ENCODE measurements around the gene AARS2. TPM values are rescaled to one million over a fixed set of nuclear protein-coding genes. Genes with fewer than 3 reads are reported as not detected.

AARS2 gene
- total and polyA plus RNA-seq, 2 of the 8 experiments (the other 6 are each of a cell fraction or from before 2014, with no cell fraction given): 8.6 to 20.4 TPM

GRCh38 chr6:44321210-44321609, 8.1 kb upstream of the AARS2 start:
- no peak overlapping the region for H2AK5ac ChIP-seq (ENCODE audit: low read depth, low read length)
- 83% methylated on average over 3 of the region's 3 CpGs; no CpG with 5 or more reads in 1 of the 2 experiments for WGBS, 2 experiments (ENCODE audit: extremely low coverage in 1 of 2, insufficient coverage in 1 of 2, insufficient read length in 1 of 2, insufficient replicate concordance in 2 of 2, low coverage in 1 of 2, low lambda C conversion rate in 2 of 2, missing lambda C conversion rate in 1 of 2)
- no peak overlapping the region for H4K5ac ChIP-seq (ENCODE audit: insufficient read length, low read depth, low read length)
- H3K4me2 ChIP-seq (ENCODE audit: insufficient read depth in 1 of 2, low read depth in 2 of 2, low read length in 2 of 2): no peak overlapping the region
- H3K23ac ChIP-seq (ENCODE audit: insufficient read length): no peak overlapping the region
- no peaks in the 10 kb centered on the region for H3K79me2 ChIP-seq (ENCODE audit: control insufficient read depth in 1 of 2, insufficient read depth in 2 of 2, low read length in 2 of 2)
- no peak overlapping the region for H3K27ac ChIP-seq (ENCODE audit: low read depth, low read length)
- H4K91ac ChIP-seq (replicated peaks; ENCODE audit: insufficient read length, low read length): no peak overlapping the region
- no peak for FAIRE-seq
- ChIA-PET CTCF (ENCODE audit: partially characterized antibody) (interaction anchor here (1.2 to 2.2 kb wide), 4 partner anchors 11 to 53 kb away, joined by 5 to 8 read pairs (median 6); no protein-coding TSS in a partner anchor), POLR2A (ENCODE audit: partially characterized antibody) (interaction anchor here (1.0 to 2.0 kb wide), 7 partner anchors 8 to 61 kb away, joined by 3 to 8 read pairs (median 4); partner anchors contain the start of gene AARS2)
- no peak overlapping the region for H2BK5ac ChIP-seq (ENCODE audit: low read depth, low read length)
- H3K9me3 ChIP-seq (ENCODE audit: insufficient read depth in 2 of 2, low read depth in 1 of 2, low read length in 1 of 2): no peaks in the 10 kb centered on the region
- no peaks in the 10 kb centered on the region for H3K79me1 ChIP-seq (ENCODE audit: low read depth, low read length)
- no peak overlapping the region for H3K56ac ChIP-seq (replicated peaks; ENCODE audit: insufficient read length, low read depth, low read length)
- H2BK20ac ChIP-seq (ENCODE audit: low read length): no peak overlapping the region
- H3K36me3 ChIP-seq (ENCODE audit: control insufficient read depth in 2 of 4, insufficient read depth in 4 of 4, low read length in 3 of 4): no peaks in the 10 kb centered on the region
- no peak overlapping the region for H3K4me3 ChIP-seq (ENCODE audit: extremely low read depth in 1 of 4, insufficient read depth in 2 of 4, low read depth in 3 of 4, low read length in 4 of 4)
- H3K4ac ChIP-seq (replicated peaks; ENCODE audit: insufficient read length, low read depth, low read length): no peak overlapping the region
- H4K8ac ChIP-seq (ENCODE audit: extremely low read depth, insufficient read depth, low read length): no peak overlapping the region
- peaks cover 0 to 2% (median 0%) of the 10 kb centered on the region in 4 experiments; a peak in 1 of 7 replicates for H3K27me3 ChIP-seq (replicated peaks in 1 of 4; ENCODE audit: control insufficient read depth in 3 of 4, extremely low read depth in 1 of 4, insufficient read depth in 3 of 4, low read length in 3 of 4)
- H4K20me1 ChIP-seq (replicated peaks in 1 of 2; ENCODE audit: control insufficient read depth in 1 of 2, insufficient read depth in 2 of 2, low read length in 2 of 2): no peaks in the 10 kb centered on the region
- H2AFZ ChIP-seq (ENCODE audit: low read length): no peak overlapping the region
- DNase-seq (ENCODE audit: low read depth in 1 of 2, low spot score in 2 of 2): no peak
- H3K9ac ChIP-seq (replicated peaks in 1 of 4; ENCODE audit: extremely low read depth in 1 of 4, low read depth in 3 of 4, low read length in 3 of 4): no peak overlapping the region
- H2BK12ac ChIP-seq (ENCODE audit: low read depth, low read length): no peak overlapping the region
- no peak overlapping the region for H2BK15ac ChIP-seq (ENCODE audit: low read length)
- H3K18ac ChIP-seq (ENCODE audit: extremely low read depth, low read length): no peak overlapping the region
- H3K14ac ChIP-seq (ENCODE audit: insufficient read length): no peak overlapping the region
- H3K4me1 ChIP-seq (replicated peaks in 1 of 4; ENCODE audit: control insufficient read depth in 3 of 4, insufficient read depth in 4 of 4, low read length in 3 of 4): peaks cover 0 to 2% (median 0%) of the 10 kb centered on the region in 4 experiments; a peak in 2 of 7 replicates
- H3K23me2 ChIP-seq (ENCODE audit: low read depth, low read length): no peaks in the 10 kb centered on the region
- no peak overlapping the region for H2BK120ac ChIP-seq (replicated peaks; ENCODE audit: low read depth, low read length)
- TF ChIP-seq TAF7 (optimal IDR thresholded peaks at IDR 0.05; ENCODE audit: borderline replicate concordance, low read depth, low read length) (no peak), RXRA (IDR thresholded peaks at IDR 0.05; ENCODE audit: insufficient read depth, low read depth, low read length) (no peak), HDAC2 (IDR thresholded peaks at IDR 0.05; ENCODE audit: borderline replicate concordance in 1 of 2, low read depth in 2 of 2, low read length in 2 of 2) (no peak), SP2 (IDR thresholded peaks at IDR 0.05; ENCODE audit: low read length) (no peak), CHD1 (IDR thresholded peaks at IDR 0.05; ENCODE audit: low read depth, low read length) (no peak), NRF1 (IDR thresholded peaks at IDR 0.05; ENCODE audit: low read depth, low read length) (no peak), POLR2AphosphoS5 (IDR thresholded peaks at IDR 0.05; ENCODE audit: low read depth, low read length) (no peak), POLR2A (IDR thresholded peaks at IDR 0.05; ENCODE audit: control extremely low read depth in 1 of 2, low read depth in 2 of 2, low read length in 2 of 2) (no peak), EP300 (IDR thresholded peaks at IDR 0.05; ENCODE audit: borderline replicate concordance in 1 of 2, low read depth in 2 of 2, low read length in 2 of 2) (no peak), POU5F1 (IDR thresholded peaks at IDR 0.05; ENCODE audit: low read depth, low read length) (no peak), RFX5 (IDR thresholded peaks at IDR 0.05; ENCODE audit: borderline replicate concordance, low read depth, low read length) (no peak), FOSL1 (IDR thresholded peaks at IDR 0.05; ENCODE audit: insufficient read depth, low read depth, low read length) (no peak), SIRT6 (IDR thresholded peaks at IDR 0.05; ENCODE audit: low read length) (no peak), BRCA1 (IDR thresholded peaks at IDR 0.05; ENCODE audit: low read depth, low read length) (no peak), TAF1 (IDR thresholded peaks at IDR 0.05; ENCODE audit: low read depth, low read length) (no peak)
